Activated naive CD4-positive, alpha-beta T cell treated with anti-CD3 and anti-CD28 coated beads, Interleukin-2, amount 50 U/mL, for 16 hours (primary cell): ENCODE results near the gene CRYBB2.
"Not testable (repeated sequence)": the region's sequence is repeated elsewhere in the genome, so short reads cannot be mapped to it uniquely, and the experiment has no call there.

Experiments used
- DNase-seq: peaks from one replicate; pipeline ENCODE4 v3.0.0-alpha.2; 2020

Gene CRYBB2

DNA sequence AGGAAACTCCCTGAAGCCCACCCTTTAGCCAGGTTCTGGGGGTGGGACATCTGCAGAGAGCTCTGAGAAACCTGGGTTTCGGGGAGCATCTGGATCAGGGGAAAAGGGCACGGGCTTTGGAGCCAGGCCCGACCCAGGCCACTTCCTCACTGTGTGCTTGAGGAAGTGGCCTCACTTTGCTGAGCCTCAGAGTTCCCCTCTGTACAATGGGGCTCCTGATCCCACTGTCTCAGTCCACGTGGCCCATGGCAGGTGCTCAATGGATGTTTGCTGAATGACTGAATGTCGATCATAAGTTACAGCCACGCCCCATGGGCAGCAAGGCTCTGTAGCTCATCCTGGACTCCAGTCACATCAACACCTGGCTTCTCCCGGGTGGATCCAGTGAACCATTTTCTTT lies 18.5 kb upstream of the CRYBB2 start:
- no peak for DNase-seq

DNA sequence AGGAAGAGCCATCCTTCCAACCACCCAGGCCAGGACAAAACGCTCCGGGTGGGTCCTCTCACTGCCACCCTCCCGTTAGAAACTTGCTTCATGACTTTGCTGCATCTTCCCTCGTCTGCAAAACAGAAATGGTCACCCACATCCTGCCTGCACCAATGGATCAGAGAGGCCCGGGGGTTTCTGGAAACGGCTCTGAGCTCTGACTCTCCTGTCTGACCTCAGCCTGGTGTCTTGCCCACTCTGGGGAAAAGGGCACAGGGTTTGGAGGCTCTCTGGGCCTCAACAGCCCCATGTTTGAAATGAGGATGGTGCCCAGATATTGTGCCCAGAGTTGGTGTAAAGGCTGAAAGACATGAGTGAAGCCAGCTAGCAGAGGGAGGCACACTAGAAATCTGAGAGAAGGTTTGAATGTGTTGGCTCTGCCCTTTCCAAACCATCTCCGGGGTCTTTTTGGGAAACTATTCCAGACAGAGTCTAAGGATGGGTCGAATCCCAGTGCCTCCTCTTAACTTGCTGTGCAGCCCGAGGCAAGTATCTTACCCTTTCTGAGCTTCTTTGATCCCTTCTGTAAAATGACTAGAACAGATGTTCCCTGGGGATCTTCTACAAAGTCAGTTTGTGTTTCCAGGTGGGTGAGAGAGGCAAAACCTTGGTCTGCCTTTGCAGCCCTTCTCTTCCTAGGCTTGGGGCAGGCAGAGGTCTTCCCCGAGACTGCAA lies 17.7 kb upstream of the CRYBB2 start:
- DNase-seq, result no peak

DNA sequence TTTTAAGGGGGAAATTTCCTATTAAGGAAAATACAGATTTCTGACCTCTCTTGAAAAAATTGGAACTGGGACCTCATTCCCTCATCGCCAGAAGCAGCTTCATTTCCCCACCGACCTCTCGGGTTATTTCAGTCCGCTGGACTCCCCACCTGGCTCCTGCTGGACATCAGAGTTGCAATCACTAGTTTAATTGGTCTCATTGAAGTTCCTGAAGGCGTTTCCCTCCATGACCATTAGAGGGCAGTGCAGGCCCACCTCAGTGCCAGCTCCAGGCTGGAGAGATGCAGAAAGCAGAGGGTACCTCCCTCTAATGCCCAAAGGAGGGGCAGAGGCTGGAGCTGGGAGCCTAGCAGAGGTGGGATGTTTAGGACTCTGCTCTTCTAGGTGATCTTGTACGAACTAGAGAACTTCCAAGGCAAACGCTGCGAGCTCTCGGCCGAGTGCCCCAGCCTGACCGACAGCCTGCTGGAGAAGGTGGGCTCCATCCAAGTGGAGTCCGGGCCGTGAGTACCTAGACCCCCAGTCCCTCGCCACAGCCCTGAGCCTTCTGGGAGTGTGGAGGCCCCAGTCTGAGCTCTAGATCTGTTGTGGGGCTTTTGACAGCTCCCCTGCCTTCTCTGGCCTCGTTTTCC lies 17.0 kb upstream of the CRYBB2 start:
- DNase-seq, result peak; percentile 57

DNA sequence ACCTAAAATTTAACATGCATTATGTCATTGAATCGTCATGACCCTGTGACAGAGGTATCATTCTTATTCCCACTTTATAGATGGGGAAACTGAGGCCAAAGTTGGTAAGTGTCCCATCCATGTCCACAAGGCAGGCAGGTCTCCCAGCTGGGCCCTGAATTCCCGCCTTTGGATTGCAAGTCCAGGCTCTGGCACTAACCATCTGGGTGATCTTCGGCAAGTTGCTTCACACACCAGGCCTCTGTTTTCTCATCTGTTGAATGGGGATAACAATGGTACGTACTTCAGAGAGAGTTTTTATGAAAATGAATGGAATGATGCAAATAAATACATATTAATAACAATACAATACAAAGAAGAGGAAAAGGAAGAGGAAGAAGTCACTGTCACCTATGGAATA lies 16.4 kb upstream of the CRYBB2 start:
- no peak for DNase-seq

DNA sequence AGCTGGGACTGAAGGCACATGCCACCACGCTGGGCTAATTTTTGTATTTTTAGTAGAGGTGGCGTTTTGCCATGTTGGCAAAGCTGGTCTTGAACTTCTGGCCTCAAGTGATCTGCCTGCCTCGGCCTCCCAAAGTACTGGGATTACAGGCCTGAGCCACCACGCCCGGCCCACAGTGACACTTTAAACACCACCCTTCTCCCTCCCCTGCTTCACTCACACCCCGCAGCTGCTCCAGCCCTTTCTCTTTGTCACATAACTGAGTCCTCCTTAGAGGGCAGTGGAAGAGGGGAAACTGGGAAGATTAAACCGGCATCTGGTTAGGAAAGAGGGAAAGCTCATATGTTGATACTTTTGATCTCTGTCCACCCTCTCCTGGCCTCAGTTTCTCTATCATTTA lies 14.9 kb upstream of the CRYBB2 start:
- DNase-seq, result not testable (repeated sequence)

DNA sequence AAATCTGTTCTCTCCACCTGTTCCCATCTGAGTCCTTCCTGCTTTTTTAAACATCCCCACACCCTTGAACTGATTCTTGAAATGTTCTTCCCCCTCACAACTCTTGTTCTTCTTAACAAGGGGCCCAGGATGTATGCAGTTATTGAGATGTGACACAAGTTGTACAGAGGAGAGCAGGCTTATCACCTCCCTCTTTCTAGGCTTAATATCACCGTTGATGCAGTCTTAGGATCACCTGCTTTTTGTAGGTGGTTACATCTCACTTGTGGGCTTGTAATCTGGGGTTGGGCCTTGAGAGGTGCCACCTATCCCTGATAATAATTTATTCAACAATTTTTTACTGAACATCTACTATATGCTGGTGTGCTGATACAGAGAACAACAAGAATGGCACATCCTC lies 13.6 kb upstream of the CRYBB2 start:
- DNase-seq, result no peak

DNA sequence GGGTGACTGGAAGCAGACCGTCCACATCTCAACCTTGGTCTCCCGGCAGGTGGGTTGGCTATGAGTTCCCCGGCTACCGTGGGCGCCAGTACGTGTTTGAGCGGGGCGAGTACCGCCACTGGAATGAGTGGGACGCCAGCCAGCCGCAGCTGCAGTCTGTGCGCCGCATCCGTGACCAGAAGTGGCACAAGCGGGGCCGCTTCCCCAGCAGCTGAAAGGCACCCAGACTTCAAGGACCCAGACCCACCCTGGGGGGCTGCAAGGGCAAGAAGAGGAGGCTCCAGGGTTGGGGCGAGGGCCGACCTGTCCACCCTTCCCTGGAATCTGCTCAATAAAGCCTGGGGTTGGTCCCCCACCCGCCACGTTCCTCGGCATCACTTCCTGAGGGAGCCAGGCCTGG lies 12.4 kb upstream of the CRYBB2 start:
- DNase-seq, result no peak

DNA sequence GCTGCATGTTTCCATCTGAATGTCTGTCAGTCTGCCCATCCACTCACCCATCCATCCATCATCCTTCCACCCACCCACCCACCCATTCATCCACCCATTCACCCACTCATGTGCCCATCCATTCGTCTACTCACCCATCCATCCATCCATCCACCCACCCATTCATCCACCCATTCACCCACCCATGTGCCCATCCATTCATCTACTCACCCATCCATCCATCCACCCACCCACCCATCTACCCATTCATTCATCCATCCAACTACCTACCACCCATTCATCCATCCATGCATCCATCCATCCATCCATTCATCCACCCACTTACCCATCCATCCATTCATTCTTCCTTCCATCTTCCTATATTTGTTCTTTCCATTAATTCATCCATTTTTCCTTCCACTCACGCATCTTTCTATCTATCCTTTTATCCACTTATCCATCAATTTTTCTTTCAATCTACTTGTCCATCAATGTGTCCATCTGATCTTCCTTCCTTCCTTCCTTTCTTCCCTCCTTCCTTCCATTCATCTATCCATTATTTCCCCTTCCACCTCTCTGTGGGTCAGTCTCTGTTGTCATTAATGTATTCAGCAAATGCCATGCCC lies 11.8 kb upstream of the CRYBB2 start:
- no peak for DNase-seq

DNA sequence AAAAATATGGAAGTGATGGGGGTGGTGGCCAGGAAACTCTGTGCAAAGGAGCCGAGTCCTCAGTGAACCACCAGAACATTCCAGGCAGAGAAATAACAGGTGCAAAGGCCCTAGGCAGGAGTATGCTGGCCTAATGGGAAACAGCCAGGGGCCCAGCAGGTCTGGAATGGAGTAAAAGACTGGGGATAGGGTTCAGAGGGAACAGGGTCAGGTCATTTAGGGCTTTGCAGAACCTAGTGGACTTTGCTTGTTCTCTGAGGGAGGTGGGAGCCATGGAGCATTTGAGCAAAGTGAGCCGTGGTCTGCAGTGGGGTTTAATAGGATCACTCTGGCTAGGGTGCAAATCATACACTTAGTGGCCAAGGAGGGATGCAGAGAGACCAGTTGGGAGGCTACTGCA lies 11.1 kb upstream of the CRYBB2 start:
- no peak for DNase-seq

DNA sequence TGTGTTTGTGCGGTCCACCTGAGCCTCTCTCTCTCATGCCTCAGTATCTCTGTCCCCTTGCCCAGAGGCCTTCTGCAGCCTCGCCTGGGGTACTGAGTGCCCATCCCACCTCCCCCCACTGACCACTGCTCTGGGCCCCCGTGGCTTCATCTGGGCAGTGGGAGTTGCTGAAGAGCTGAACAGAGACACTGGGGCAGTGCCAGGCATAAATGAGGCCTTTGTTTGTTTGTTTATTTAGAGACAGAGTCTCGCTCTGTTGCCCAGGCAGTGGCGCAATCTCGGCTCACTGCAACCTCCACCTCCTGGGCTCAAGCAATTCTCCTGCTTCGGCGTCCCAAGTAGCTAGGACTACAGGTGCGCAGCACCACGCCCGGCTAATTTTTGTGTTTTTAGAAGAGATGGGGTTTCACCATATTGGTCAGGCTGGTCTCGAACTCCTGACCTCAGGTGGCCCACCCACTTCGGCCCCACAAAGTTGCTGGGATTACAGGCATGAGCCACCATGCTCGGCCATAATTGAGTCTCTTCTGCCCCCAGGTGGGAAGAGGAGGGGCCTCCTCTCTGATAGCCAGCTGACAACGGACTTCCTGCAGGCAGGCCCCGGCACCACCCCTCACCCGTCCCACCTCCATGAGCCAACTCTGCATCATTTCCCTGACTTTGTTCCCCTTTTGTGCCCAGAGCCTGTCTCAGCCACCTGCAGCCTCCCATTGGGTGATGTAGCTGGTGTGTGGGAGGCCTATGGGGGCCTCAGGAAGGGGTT lies 10.5 kb upstream of the CRYBB2 start:
- no peak for DNase-seq

DNA sequence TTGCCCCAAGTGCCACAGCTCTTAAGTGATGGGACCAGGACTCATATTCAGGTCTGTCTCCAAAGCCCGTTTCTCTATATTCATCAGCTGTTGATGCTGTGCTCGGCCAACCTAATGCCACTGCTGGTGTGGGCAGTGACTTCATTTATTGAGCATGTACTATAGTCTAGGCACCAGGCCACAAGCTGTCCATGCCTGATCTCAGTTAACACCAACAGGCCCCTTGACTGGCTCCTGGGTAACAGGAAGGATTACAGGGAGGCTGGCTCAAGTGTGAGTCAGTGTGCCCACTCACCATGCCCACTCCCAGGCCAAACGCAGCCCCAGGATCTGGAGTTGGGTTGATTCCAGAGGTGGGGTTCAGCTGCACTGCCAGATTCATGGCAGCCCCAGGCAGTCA lies 8.6 kb upstream of the CRYBB2 start:
- no peak for DNase-seq

DNA sequence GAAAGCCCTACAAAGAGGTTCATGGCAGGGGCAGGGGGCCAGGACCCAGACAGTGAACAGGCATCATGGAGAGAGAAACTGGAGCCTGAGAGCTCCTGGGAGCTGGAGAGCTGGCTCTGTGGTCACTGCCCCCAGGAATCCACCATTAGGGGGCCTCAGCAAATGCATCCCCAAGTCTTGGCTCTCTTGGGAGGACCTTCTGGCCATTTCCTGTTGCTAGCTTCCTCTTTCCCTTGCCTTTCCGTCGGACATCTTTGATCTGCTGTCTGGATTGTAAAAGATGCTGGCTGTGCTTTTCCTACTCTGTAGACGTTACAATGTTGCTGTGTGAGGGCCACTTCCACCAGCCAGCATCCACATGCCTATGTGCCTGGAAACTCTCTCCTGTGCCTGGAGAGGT lies 7.1 kb upstream of the CRYBB2 start:
- DNase-seq, result no peak

DNA sequence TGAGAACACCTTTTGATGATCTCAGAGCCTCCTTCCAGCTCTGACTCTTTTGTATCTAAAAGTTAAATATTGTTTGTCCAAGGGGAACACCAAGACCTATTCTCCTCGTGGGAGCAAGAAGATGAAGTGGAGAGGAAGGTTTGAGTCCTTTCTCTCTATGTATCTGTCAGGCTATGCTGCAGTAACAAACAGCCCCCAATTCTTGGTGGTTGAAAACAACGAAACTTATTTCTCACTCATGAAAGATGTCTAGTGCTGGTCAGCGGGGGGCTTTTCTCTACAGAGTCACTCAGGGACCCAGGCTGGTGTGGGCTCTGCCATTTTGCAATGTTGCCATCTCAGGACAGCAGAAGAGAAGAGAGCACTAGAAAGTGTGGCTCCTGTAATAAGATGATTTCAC lies 6.2 kb upstream of the CRYBB2 start:
- DNase-seq, result no peak

DNA sequence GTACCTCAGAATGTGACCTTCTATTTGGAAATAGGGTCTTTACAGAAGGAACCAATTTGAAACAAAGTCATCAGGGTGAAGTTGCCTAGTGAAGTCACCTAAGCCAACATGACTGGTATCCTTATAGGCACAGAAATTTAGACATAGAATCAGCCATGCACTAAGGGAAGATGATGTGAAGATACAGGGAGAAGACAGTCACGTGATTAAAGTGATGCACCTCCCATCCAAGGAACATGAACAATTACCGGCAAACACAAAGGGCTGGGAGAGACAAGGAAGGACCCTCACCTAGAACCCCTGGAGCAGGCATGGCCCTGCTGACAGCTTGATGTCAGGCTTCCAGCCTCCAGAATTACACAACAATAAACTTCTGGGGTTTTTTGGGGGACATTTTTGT lies 3.2 kb upstream of the CRYBB2 start:
- no peak for DNase-seq

DNA sequence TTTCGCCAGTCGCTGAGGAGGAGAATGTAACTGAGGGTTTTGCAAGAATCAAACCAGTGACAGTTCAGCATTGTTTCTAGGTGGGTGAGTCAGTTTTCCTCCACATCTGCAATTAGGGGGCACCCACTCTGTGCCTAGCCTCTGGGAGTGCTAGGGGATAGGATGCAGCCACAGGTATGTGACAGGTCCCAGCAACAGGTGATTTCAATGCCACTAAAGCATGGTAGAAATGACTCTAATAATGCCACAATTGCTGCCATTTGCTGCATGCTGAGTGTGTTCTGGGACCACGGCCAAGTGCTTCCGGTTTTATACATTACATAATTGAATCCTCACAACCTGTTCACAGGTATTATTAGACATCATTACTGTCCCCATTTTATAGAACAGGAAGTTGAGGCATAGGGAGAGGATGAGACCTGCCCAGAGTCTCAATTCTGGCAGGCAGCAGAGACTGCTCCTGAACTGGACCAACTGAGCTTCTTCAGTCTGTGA lies 556 bp downstream of the CRYBB2 start:
- DNase-seq, result no peak

DNA sequence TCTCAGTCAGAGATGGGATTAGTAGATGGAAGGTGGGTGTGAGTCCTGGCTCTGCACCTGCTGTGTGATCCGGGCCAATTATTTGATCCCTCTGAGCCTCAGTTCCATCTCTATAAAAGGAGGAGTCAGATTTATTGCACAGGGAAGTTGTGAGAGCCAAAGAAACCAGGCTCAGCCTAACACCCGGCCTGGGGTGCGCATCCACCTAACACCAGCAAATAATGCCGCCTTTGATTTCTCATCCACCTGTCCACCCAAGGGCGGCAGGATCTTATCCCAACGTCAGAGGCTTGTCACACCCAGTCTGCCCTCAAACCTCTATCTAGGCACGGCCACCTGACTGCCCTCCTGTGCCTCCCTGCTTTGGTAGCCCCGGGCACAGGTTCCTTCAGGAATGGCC lies 2.4 kb downstream of the CRYBB2 start:
- DNase-seq, result no peak

DNA sequence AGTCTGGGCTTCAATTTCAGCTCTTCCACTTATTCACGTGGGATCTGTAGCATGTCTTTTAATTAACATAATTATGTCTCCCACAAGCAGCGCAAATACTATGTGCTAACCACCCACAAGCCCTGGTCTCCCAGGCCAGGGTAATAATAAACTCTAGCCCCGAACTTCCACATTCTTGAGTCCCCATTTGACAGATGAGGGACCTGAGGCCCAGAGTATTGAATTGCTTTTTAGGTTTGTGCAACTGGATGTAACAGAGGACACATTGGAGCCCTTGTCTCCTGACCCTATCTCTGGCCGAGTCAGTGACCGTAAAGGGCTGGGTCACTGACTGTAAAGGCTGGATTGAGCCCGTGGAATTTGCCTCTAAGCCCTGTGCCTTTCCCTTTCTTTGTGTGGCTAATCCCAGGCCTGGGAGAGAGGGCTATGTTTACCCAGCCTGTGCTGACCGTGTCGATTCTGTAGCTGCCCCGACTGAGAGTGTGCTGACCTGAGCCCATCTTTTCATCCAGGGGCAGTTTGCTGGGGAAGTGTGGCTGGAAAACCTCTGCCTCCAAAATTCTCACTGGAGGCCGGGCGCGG lies 3.9 kb downstream of the CRYBB2 start:
- no peak for DNase-seq

DNA sequence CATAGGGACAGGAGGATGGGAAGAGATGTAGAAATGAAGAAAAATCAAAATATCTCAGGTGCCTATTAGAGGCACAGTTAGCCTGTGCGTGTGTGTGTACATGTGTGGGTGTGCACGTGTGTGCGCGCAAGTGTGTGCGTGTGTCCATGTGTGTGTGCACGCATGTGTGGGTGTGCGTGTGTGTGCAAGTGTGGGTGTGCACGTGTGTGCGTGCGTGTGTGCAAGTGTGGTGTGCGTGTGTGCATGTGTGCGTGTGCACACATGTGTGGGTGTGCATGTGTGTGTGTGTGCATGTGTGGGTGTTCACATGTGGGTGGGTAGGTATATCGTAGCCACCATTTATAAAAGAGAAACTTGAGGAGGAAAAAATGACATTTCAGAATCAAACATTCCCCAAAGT lies 9.4 kb downstream of the CRYBB2 start:
- DNase-seq, result no peak

DNA sequence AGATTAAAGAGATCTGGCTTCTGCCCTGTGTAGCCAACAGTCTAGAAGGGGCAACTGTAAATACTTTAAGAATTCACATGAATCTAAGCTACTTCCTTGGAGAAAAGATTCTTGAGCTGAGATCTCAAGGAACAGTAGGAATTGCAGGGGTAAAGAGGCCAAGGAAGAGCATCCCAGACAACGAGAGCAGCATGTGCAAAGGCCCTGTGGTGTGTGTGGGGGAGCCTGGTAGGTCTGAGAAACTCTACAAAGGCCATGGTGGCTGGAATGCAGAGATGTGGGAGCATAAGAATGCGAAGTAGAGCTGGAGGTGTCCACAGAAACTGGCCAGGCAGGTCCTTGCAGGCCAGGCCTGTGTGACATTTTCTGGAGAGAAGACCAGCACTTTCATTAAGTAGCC lies 11.3 kb downstream of the CRYBB2 start:
- not testable (repeated sequence) for DNase-seq

DNA sequence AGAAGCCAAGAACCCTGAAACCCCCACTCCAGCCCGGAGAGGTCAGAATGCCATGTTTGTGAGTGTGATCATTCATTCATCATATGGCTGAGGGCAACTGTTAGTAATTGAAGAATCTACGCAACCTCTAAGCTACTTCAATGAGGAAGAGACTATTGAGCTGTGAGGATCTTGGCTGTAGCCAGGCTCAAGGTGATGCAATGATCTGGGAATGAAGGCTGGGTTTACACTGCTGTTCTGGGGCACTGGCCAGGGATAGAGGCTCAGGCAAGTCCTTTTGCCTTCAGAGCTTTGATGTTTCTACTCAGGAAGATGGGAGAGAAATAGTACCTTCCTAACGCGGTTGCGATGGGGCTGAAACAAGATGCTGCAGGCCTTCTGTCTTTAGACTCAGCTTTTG lies 12.9 kb downstream of the CRYBB2 start:
- no peak for DNase-seq

DNA sequence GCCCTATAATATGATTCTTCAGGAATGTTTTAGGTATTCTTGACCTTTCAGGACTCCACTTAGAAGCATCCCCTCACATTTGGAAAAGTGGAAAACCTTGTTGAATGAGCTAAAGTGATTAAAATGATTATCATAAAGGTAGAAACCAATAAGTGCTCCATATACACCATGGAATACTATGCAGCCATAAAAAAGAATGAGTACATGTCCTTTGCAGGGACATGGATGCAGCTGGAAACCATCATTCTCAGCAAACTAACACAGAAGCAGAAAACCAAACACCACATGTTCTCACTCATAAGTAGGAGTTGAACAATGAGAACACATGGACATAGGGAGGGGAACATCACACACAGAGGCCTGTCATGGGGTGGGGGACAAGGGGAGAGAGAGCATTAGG lies 14.3 kb downstream of the CRYBB2 start:
- not testable (repeated sequence) for DNase-seq

DNA sequence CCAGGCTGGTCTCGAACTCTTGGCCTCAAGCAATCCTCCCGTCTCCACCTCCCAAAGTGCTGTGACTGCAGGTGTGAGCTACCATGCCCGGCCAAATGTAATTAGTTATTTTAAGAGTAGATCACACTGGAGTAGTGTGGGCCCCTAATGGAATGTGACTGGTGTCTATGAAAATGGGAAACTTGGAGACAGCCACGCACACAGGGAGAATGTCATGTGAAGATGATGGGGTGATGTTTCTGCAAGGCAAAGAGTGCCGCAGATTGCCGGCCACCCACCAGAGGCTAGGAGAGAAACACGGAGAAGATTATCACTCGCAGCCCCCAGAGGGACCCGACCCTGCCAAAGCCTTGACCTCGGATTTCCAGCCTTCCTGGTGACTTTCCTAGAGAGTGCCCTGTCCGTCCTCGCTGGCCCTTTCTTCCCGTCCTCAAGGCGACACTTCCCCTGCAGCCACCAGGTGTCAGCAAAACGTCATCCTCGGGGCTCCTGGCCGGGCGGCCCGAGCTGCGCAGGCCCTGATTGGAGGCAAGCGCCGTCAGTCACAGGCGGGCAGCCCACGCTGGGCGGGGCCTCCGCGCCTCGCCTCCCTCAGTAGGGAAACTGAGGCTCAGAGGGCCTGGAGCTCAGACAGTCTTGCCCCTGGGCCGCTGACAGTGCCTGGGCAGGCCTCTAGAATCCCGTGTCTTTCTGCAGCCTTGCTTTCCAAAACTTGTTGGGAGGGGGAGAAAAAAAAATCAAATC lies 16.3 kb downstream of the CRYBB2 start:
- DNase-seq, result peak; percentile 66

DNA sequence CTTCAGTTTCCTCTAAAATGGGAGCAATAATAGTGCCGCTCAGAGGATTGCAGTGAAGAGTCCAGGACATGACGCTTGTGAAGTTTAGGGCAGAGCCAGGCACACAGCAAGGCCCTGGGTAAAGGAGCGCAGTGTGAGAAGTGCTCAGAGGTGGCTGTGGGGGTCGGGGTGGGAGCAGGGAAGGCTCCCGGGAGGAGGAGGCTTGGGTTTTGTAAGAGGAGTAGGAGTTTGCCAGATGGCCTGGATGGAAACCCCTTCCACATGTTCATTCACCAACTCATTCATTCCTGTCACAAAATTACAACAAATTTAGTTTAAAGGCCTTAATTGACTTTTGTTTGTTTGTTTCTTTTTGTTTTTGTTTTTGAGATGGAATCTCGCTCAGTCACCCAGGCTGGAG lies 17.0 kb downstream of the CRYBB2 start:
- no peak for DNase-seq
